ENCODE results near the gene MYOCD.

- TF ChIP-seq CTCF (IDR thresholded peaks at IDR 0.05) (no peak), POLR2A (IDR thresholded peaks at IDR 0.05) (no peak)
Measured at GRCh38 chr17:12641084-12641483, 24.6 kb upstream of the MYOCD start.

Measured in stomach (tissue), 4 donors.